Vagina (tissue), 2 donors: ENCODE measurements around the gene OLFM4.

Experiments used
- CTCF ChIP-seq, 3 experiments: fragments of 450-650 bp in 2 of 3; fragments of 200-600 bp in 1 of 3; sonication (generic) in 1 of 3; IDR thresholded peaks; one replicate each; pipeline ENCODE4 v1.5.1; 2017 to 2019; ENCODE audit warnings: antibody characterized with exemption in 3 of 3, mild to moderate bottlenecking in 2 of 3, moderate library complexity in 2 of 3
- POLR2A ChIP-seq, 2 donors: fragments of 450-650 bp; IDR thresholded peaks; one replicate each; pipeline ENCODE4 v1.6.1; 2017; ENCODE audit warnings: antibody characterized with exemption in 2 of 2, mild to moderate bottlenecking in 2 of 2, moderate library complexity in 2 of 2
- POLR2AphosphoS5 ChIP-seq, 2 donors: sonication (generic); formaldehyde crosslinking; IDR thresholded peaks; one replicate each; pipeline ENCODE4 v1.9.0; 2017; ENCODE audit warnings: antibody characterized with exemption in 2 of 2, mild to moderate bottlenecking in 2 of 2, low read depth in 1 of 2; ENCODE audit not compliant: insufficient read depth in 1 of 2

GRCh38 chr13:52997951-52998876 lies 30.4 kb upstream of the OLFM4 start:
- TF ChIP-seq CTCF (IDR thresholded peaks at IDR 0.05) (no peak), POLR2AphosphoS5 (IDR thresholded peaks at IDR 0.05; ENCODE audit: insufficient read depth in 1 of 2, low read depth in 1 of 2) (no peak), POLR2A (IDR thresholded peaks at IDR 0.05) (no peak)
